Peyer's patch (tissue), 4 donors: ENCODE data around the gene HDAC4.

Experiments used
- POLR2A ChIP-seq, 2 donors: fragments of 450-650 bp; IDR thresholded peaks; one replicate each; pipeline ENCODE4 v1.5.1; 2017; ENCODE audit warnings: antibody characterized with exemption in 2 of 2, mild to moderate bottlenecking in 2 of 2, moderate library complexity in 2 of 2
- TF ChIP-seq, protein P1 (sequence below), 6 experiments: fragments of 450-650 bp in 4 of 6; fragments of 200-600 bp in 2 of 6; sonication (generic) in 1 of 6; IDR thresholded peaks; one replicate each; pipeline ENCODE4 v1.5.1; 2017 to 2019; ENCODE audit warnings: antibody characterized with exemption in 6 of 6, mild to moderate bottlenecking in 3 of 6, moderate library complexity in 1 of 6

GRCh38 chr2:239362507-239362906 lies 38.3 kb downstream of the HDAC4 start:
- TF ChIP-seq, protein P1, sequence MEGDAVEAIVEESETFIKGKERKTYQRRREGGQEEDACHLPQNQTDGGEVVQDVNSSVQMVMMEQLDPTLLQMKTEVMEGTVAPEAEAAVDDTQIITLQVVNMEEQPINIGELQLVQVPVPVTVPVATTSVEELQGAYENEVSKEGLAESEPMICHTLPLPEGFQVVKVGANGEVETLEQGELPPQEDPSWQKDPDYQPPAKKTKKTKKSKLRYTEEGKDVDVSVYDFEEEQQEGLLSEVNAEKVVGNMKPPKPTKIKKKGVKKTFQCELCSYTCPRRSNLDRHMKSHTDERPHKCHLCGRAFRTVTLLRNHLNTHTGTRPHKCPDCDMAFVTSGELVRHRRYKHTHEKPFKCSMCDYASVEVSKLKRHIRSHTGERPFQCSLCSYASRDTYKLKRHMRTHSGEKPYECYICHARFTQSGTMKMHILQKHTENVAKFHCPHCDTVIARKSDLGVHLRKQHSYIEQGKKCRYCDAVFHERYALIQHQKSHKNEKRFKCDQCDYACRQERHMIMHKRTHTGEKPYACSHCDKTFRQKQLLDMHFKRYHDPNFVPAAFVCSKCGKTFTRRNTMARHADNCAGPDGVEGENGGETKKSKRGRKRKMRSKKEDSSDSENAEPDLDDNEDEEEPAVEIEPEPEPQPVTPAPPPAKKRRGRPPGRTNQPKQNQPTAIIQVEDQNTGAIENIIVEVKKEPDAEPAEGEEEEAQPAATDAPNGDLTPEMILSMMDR (IDR thresholded peaks at IDR 0.05) = no peak
- TF ChIP-seq POLR2A (IDR thresholded peaks at IDR 0.05) = no peak
